HG03575 (cell line): Measurements from ENCODE around the gene UNCX.

Source experiments
- ATAC-seq: cut with Tn5 transposase; IDR thresholded peaks from one replicate; pipeline ENCODE4 v1.9.1; 2021; ENCODE audit not compliant: unreplicated experiment, insufficient number of reproducible peaks, low FRiP score; ENCODE audit errors: extremely low read depth

UNCX gene

DNA sequence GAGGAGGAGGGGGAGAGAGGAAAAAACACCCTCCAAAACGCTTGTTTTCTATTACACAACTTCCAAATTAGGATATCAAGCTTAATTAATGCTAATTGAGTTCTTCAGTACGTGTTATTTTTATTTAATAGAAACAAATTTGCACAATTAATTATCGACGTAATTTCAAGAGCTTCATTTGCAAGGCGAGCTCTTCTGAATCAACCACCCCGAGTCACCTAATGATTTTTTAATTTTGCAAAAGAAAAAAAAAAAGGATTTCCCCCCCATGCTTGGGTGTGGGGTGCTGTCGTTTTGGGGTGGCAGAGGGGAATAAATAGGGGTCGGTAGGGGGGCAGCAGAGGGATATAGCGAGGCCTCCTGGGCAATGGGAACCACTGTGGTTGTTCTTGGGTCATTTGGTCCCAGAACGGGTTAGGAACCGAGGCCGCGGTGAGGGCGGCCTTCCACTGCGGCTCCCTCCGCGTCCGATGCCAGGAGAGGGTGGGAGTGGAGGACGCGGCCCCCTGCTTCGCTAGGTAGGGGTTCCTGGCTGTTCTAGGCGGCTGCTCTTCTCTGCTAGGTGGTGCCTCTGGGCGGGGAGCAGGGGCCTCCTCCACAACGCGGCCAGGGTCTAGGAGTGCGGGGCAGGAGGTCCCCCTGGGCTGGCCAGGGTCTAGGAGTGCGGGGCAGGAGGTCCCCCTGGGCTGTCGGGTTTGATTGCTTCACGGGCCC, 7.3 kb downstream of the UNCX start:
- no peak for ATAC-seq

- ATAC-seq: no peak
These were observed 8.0 kb downstream of the UNCX start for GRCh38 chr7:1240517-1241257.

DNA sequence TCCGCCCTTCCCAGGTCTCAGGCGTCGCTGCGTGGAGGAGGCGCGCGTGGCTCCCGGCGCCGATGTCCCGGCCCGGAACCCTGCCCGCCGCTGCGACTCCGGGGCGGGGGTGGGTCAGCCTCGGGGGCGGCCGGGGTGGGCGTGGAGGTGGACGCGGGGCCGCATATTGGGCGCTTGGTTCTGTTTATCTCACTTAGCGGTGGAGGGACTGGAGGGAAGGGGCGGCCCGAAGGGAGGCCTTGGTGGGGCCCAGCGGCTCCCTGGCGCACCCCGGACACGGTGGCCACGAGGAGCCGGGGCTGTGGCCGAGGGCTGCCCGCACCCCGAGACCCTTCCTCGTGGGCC, 8.6 kb downstream of the UNCX start:
- no peak for ATAC-seq

- no peak for ATAC-seq
These were observed 9.1 kb downstream of the UNCX start for GRCh38 chr7:1241603-1242255.

- ATAC-seq: no peak
These were observed 9.6 kb downstream of the UNCX start for GRCh38 chr7:1242256-1242605.

GRCh38 chr7:1242606-1243289, 10.1 kb downstream of the UNCX start:
- ATAC-seq: no peak

DNA sequence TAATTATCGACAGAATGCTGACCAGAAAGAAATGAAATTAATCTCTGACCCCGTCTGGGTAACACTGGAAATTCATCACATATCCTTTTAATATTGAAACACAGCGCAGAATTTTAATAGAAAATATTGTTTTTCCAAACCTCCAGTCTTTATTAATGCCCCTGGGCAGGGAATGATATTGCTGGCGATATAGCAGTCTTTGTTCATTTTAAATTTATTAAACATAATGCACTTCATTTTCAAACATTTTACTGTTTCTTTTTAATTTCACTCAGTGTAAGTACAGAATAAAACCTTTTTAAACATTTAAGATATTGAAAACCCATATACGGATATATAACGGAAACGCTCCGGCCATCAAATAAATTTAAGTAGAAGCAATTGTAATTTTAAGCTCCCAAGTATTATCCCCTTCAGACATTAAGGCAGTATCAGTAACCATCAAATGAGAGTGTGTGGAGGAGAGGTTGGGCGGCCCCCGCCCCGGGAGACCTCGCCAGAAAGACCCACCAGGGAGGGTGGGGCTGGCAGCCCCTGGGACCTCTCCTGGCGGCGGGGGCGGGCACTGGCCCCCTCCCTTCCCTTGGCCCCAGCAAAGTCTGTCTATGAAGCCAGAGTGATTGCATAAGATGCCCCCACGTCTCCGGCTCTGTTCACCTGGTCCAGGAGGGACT, 10.8 kb downstream of the UNCX start:
- no peak for ATAC-seq

GRCh38 chr7:1243964-1244416, 11.3 kb downstream of the UNCX start:
- no peak for ATAC-seq

DNA sequence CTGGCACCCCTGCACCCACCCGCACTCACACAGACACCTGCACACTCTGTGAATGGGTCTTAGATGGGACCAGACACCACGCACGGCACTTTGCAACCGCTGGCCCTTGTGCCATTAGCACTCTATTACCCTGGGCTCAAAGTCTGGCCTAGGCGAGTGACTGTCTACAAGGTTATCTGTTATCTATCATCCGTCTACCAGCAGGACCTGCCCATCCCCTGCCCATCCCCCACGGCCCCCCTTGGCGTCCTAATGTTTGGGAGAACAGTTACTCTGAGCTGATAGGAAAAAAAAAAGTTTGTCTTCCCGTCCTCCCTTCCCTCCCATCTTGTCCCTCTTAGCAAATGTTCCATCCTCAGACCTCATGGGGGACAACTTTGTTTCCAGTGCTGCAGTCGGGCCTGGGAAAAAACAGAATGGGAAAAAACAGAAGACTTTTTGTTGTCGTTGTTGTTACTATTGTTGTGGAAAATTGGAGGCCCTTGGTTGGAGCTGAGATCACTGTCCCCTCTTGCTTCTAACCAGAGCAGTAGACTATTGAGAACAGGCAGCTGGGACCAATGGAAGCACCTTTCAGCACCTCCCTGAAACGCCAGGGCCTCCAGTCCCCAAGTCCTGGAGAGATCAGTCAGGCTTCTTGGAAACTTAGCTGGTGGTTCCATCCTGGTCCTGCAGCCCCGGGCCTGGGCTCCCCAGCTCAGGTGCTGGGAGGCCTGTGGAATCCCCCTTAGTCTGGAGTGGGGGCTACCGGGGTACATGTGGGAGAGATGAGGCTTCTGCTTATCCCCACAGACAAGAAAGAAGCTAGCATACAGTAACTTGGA, 12.2 kb downstream of the UNCX start:
- no peak for ATAC-seq

GRCh38 chr7:1245524-1246050, 12.9 kb downstream of the UNCX start:
- no peak for ATAC-seq

- no peak for ATAC-seq
These were observed 13.6 kb downstream of the UNCX start for GRCh38 chr7:1246160-1246870.

DNA sequence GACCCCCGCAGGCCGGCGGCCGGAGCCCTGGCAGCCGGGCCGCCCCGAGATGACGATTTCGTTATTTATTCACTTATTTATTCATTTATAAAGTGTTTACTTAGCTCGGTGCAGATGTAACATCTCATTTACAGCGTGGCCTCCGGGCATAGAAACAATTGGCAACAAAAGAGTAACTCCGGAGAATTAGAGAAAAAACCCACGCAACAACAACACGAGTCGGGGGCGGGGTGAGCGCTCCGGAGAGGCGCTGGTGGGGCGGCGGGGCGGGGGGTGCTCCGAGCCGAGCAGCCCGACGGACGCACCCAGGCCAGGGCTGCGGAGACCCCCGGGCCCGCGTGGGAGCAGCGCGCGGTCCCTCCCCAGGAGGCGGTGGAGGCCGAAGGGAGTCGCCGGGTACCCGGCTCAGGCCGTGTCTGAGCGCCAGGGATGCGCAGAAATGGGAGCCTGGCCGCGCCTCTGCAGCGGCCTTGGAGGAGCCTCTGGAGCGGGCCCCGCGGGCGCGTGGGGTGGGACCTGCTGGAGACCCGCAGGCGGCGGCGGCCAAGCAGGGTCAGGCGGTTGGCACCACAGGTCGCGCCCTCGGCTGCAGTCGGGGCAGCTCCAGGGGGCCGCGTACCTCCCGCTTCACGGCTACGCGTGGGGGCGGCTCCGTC, 14.3 kb downstream of the UNCX start:
- ATAC-seq: no peak

- ATAC-seq: no peak
These were observed 14.9 kb downstream of the UNCX start for GRCh38 chr7:1247527-1248041.

DNA sequence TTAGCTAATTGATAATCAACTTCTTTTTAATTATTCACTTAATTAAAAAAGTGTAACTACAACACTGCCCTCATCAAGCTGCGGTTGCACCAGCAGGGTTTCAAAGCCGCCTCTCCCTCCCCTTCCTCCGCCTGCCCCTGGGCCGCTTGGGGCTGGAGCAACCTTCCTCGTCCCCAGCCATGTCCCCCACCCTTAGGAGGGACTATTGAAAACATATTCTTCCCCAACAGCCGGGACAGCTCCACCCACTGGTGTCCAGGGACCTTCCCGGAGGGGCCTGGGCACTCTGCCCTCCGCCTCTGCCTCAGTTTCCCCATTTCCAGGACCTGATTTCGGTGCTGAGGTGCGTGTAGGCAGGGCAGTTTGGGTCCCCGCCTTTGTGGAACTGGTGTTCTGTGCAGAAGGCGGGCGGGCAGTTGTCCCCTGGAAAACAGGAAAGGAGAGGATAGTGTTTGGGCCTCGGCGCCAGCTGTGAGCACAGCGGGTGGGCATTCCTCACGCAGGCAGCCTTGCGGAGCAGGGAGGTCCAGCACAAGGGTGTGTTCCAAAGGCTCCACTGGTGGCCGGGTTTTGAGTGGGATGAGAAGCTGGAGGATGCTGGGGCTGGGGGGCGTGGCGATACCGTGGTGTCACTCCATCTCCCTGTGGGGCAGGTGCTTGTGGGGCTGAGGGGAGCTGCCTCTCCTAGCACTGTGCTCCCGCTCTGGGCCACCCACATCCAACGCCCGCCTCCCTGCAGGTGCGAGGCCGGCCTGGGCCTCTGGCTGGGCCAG, 15.7 kb downstream of the UNCX start:
- ATAC-seq: no peak

DNA sequence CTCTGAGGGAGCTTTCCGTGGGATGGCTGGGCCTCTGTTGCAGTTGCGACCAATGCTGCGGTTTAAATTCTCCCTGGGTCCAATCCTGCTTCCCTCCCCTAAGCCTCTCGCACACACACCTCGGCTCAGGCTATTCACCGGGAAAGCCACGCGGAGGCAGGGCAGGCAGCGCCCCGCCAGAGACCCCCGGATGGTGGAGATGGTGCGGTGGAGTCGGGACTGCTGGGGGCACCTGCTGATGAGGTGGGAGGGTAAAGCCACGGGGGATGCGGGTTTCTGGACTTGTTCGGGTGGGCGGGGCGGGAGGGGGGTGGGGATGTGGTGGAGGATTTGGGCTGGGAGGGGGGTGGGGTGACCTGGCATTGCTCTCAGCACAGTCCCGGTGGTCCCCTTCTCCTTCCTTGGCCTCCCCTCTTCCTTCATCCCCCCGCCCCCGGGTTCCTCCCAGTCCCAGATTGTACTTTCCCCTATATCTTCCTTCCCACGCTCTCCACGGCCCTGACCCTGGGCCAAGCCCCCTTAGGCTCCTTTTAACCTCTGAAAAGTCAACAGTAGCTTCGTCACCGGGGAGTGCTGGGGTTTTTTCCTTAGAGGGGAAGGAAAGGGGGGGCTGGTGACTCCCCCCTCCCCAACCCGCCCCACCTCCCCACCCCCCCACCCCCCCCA, 16.4 kb downstream of the UNCX start:
- no peak for ATAC-seq

GRCh38 chr7:1249731-1250130, 17.1 kb downstream of the UNCX start:
- no peak for ATAC-seq
